ENCODE data around the gene CCDC157. TPM values are rescaled to one million over a fixed set of nuclear protein-coding genes. Genes with fewer than 3 reads are reported as not detected.
A peak's percentile ranks its signal among the peaks of the same experiment; 100 is the strongest.
"Not testable (repeated sequence)": the region's sequence is repeated elsewhere in the genome, so short reads cannot be mapped to it uniquely, and the experiment has no call there.

Gene CCDC157
- total RNA-seq, 2 experiments from 2014 or later: 2.1 to 2.9 TPM

GRCh38 chr22:30393322-30393680, 36.5 kb downstream of the CCDC157 start:
- Mint-ChIP-seq H3K36me3 (no peaks in the 10 kb centered on the region), H3K4me1 (ENCODE audit: low read depth) (peaks cover 34% of the 10 kb centered on the region), H3K9me3 (peaks cover 3% of the 10 kb centered on the region), H3K4me3 (no peak overlapping the region), H3K27ac (no peak overlapping the region), H3K27me3 (no peaks in the 10 kb centered on the region)
- CTCF ChIA-PET: interaction anchor here (0.7 to 7.1 kb wide), 5 partner anchors 31 to 105 kb away, joined by 3 to 98 read pairs (median 7); partner anchors contain the start of gene MTFP1
- DNase-seq: no peak
- POLR2A ChIA-PET: no interaction called here
- intact Hi-C loops (cut with micrococcal nuclease): loop anchor here (5.0 to 10.0 kb wide), 2 partner anchors 212 to 286 kb away; partner anchors contain the start of gene TCN2

GRCh38 chr22:30393885-30394284, 37.1 kb downstream of the CCDC157 start:
- H3K27ac Mint-ChIP-seq: no peak overlapping the region

GRCh38 chr22:30396871-30397655, 40.3 kb downstream of the CCDC157 start, which contains the start of gene SEC14L2:
Gene SEC14L2 (plus strand): TSS chr22:30397018. CDS start chr22:30397117, 99 bp downstream.
- H3K4me1 Mint-ChIP-seq (ENCODE audit: low read depth): peaks cover 29% of the 10 kb centered on the region
- no peaks in the 10 kb centered on the region for H3K36me3 Mint-ChIP-seq
- no peaks in the 10 kb centered on the region for H3K27me3 Mint-ChIP-seq
- POLR2A ChIA-PET: interaction anchor here (0.6 to 3.9 kb wide), 6 partner anchors 13 to 125 kb away, joined by 3 to 53 read pairs (median 4); partner anchors contain the start of genes CASTOR1, MTFP1 and SF3A1
- H3K27ac Mint-ChIP-seq: no peak within 1 kb of the TSS
- intact Hi-C loops (cut with micrococcal nuclease): loop anchor here (5.0 to 10.0 kb wide), 2 partner anchors 208 to 755 kb away; partner anchors contain the start of gene TCN2
- DNase-seq: peak; percentile 74
- no peaks in the 10 kb centered on the region for H3K9me3 Mint-ChIP-seq
- CTCF ChIA-PET: interaction anchor here (0.7 to 6.6 kb wide), 11 partner anchors 10 to 806 kb away, joined by 3 to 67 read pairs (median 4); partner anchors contain the start of genes CASTOR1, MTFP1 and RNF215
- H3K4me3 Mint-ChIP-seq: peak within 1 kb of the TSS; percentile 86

More at GRCh38 chr22:30393885-30394284, 37.1 kb downstream of the CCDC157 start:
- Mint-ChIP-seq H3K36me3 (no peaks in the 10 kb centered on the region), H3K9me3 (peaks cover 3% of the 10 kb centered on the region), H3K4me1 (ENCODE audit: low read depth) (peaks cover 36% of the 10 kb centered on the region), H3K4me3 (no peak overlapping the region), H3K27me3 (no peaks in the 10 kb centered on the region)
- CTCF ChIA-PET: interaction anchor here (0.7 to 7.1 kb wide), 4 partner anchors 31 to 106 kb away, joined by 3 to 98 read pairs (median 36); partner anchors contain the start of gene MTFP1
- intact Hi-C loops (cut with micrococcal nuclease): loop anchor here (5.0 to 10.0 kb wide), 2 partner anchors 211 to 287 kb away; partner anchors contain the start of gene TCN2
- DNase-seq: no peak
- POLR2A ChIA-PET: no interaction called here

- no peak for DNase-seq
- Mint-ChIP-seq H3K4me1 (ENCODE audit: low read depth) (peaks cover 26% of the 10 kb centered on the region), H3K36me3 (no peaks in the 10 kb centered on the region), H3K27me3 (no peaks in the 10 kb centered on the region), H3K4me3 (peak overlapping the region; percentile 86), H3K9me3 (no peaks in the 10 kb centered on the region), H3K27ac (no peak overlapping the region)
- intact Hi-C loops (cut with micrococcal nuclease): loop anchor here (5.0 to 10.0 kb wide), 2 partner anchors 207 to 756 kb away; partner anchors contain the start of gene TCN2
- POLR2A ChIA-PET: interaction anchor here (1.2 to 3.9 kb wide), 4 partner anchors 14 to 42 kb away, joined by 3 to 53 read pairs (median 4); partner anchors contain the start of genes MTFP1 and SF3A1
- CTCF ChIA-PET: interaction anchor here (1.0 to 6.6 kb wide), 8 partner anchors 11 to 491 kb away, joined by 3 to 67 read pairs (median 8); partner anchors contain the start of genes CASTOR1, MTFP1 and RNF215
These were observed 41.1 kb downstream of the CCDC157 start for GRCh38 chr22:30397656-30398635.

GRCh38 chr22:30398685-30399680, 42.2 kb downstream of the CCDC157 start:
- no peak for DNase-seq
- H3K4me1 Mint-ChIP-seq (ENCODE audit: low read depth): peaks cover 26% of the 10 kb centered on the region
- CTCF ChIA-PET: interaction anchor here (0.6 to 6.6 kb wide), 6 partner anchors 9 to 111 kb away, joined by 3 to 67 read pairs (median 6); partner anchors contain the start of genes CASTOR1, MTFP1 and RNF215
- no peaks in the 10 kb centered on the region for H3K27me3 Mint-ChIP-seq
- POLR2A ChIA-PET: interaction anchor here (0.6 to 3.9 kb wide), 2 partner anchors 15 to 25 kb away, joined by 3 to 53 read pairs; partner anchors contain the start of gene MTFP1
- H3K36me3 Mint-ChIP-seq: peaks cover under 1% of the 10 kb centered on the region
- no peaks in the 10 kb centered on the region for H3K9me3 Mint-ChIP-seq
- H3K27ac Mint-ChIP-seq: no peak overlapping the region
- H3K4me3 Mint-ChIP-seq: peak overlapping the region; percentile 3
- intact Hi-C loops (cut with micrococcal nuclease): loop anchor here (5.0 to 10.0 kb wide), 2 partner anchors 206 to 757 kb away; partner anchors contain the start of gene TCN2

GRCh38 chr22:30399718-30400117, 42.9 kb downstream of the CCDC157 start:
- no peaks in the 10 kb centered on the region for H3K9me3 Mint-ChIP-seq
- peaks cover 26% of the 10 kb centered on the region for H3K4me1 Mint-ChIP-seq (ENCODE audit: low read depth)
- ChIA-PET POLR2A (no interaction called here), CTCF (no interaction called here)
- no peaks in the 10 kb centered on the region for H3K27me3 Mint-ChIP-seq
- no peak for DNase-seq
- H3K27ac Mint-ChIP-seq: no peak overlapping the region
- peaks cover 5% of the 10 kb centered on the region for H3K36me3 Mint-ChIP-seq
- intact Hi-C loops (cut with micrococcal nuclease): loop anchor here (5.0 to 10.0 kb wide), 2 partner anchors 205 to 757 kb away; partner anchors contain the start of gene TCN2
- H3K4me3 Mint-ChIP-seq: no peak overlapping the region

GRCh38 chr22:30400159-30400558, 43.4 kb downstream of the CCDC157 start:
- H3K4me1 Mint-ChIP-seq (ENCODE audit: low read depth): peaks cover 26% of the 10 kb centered on the region
- POLR2A ChIA-PET: no interaction called here
- H3K9me3 Mint-ChIP-seq: no peaks in the 10 kb centered on the region

GRCh38 chr22:30401024-30401423, 44.2 kb downstream of the CCDC157 start:
- CTCF ChIA-PET; intact Hi-C loops (cut with micrococcal nuclease); H3K9me3 Mint-ChIP-seq; H3K27ac Mint-ChIP-seq; H3K36me3 Mint-ChIP-seq; DNase-seq; H3K27me3 Mint-ChIP-seq; POLR2A ChIA-PET; H3K4me3 Mint-ChIP-seq: not testable (repeated sequence)
- peaks cover 25% of the 10 kb centered on the region for H3K4me1 Mint-ChIP-seq (ENCODE audit: low read depth)

More at GRCh38 chr22:30400159-30400558, 43.4 kb downstream of the CCDC157 start:
- intact Hi-C loops (cut with micrococcal nuclease): no loop called here
- Mint-ChIP-seq H3K36me3 (peaks cover 5% of the 10 kb centered on the region), H3K27ac (no peak overlapping the region), H3K27me3 (no peaks in the 10 kb centered on the region), H3K4me3 (no peak overlapping the region)
- DNase-seq: no peak
- CTCF ChIA-PET: no interaction called here

GRCh38 chr22:30402028-30402765, 45.4 kb downstream of the CCDC157 start:
- Mint-ChIP-seq H3K27ac (no peak overlapping the region), H3K9me3 (no peaks in the 10 kb centered on the region), H3K27me3 (no peaks in the 10 kb centered on the region), H3K4me3 (no peak overlapping the region), H3K4me1 (ENCODE audit: low read depth) (peaks cover 18% of the 10 kb centered on the region), H3K36me3 (peaks cover 8% of the 10 kb centered on the region)
- POLR2A ChIA-PET: interaction anchor here (0.6 to 1.3 kb wide), 5 partner anchors 8 to 40 kb away, joined by 3 to 4 read pairs (median 4); no protein-coding TSS in a partner anchor
- no peak for DNase-seq
- intact Hi-C loops (cut with micrococcal nuclease): no loop called here
- CTCF ChIA-PET: interaction anchor here (0.9 to 1.7 kb wide), 3 partner anchors 12 to 114 kb away, joined by 3 to 7 read pairs (median 3); no protein-coding TSS in a partner anchor

- ChIA-PET CTCF (interaction anchor here (1.7 kb wide), 1 partner anchor 115 kb away, joined by 7 read pairs; no protein-coding TSS in a partner anchor), POLR2A (interaction anchor here (0.6 to 1.3 kb wide), 5 partner anchors 8 to 24 kb away, joined by 3 to 4 read pairs (median 4); no protein-coding TSS in a partner anchor)
- H3K27ac Mint-ChIP-seq; H3K9me3 Mint-ChIP-seq; DNase-seq; H3K36me3 Mint-ChIP-seq; H3K4me3 Mint-ChIP-seq; H3K27me3 Mint-ChIP-seq; intact Hi-C loops (cut with micrococcal nuclease): not testable (repeated sequence)
- peaks cover 14% of the 10 kb centered on the region for H3K4me1 Mint-ChIP-seq (ENCODE audit: low read depth)
These were observed 45.9 kb downstream of the CCDC157 start for GRCh38 chr22:30402766-30403104.

All from activated CD4-positive, alpha-beta memory T cell treated with anti-CD3 and anti-CD28 coated beads for 36 hours (primary cell).